Epithelial cell of proximal tubule (primary cell): ENCODE results near the gene DIDO1. TPM values are rescaled to one million over a fixed set of nuclear protein-coding genes. Genes with fewer than 3 reads are reported as not detected.
"Not testable (repeated sequence)": the region's sequence is repeated elsewhere in the genome, so short reads cannot be mapped to it uniquely, and the experiment has no call there.

Experiments used
- DNase-seq: peaks from one replicate; pipeline ENCODE4 v3.0.0-alpha.2; 2011; ENCODE audit warnings: low read depth
- H3K4me3 ChIP-seq: 2 replicates; pipeline ENCODE4 v1.5.1; 2011; ENCODE audit warnings: low read depth, mild to moderate bottlenecking, low read length
- CTCF ChIP-seq: conservative IDR thresholded peaks from 2 replicates; pipeline ENCODE4 v1.5.1; 2012; ENCODE audit warnings: low read depth, mild to moderate bottlenecking, low read length
- total RNA-seq: library from RNA; depleted of rRNA; stranded (reverse); fragments of >200 nt; gene quantifications from 2 replicates; pipeline ENCODE4 v1.2.3, GENCODE V29; 2015

Gene DIDO1
- total RNA-seq, 1 donor from 2014 or later: 26.9 TPM

GRCh38 chr20:62849431-62849830, 76.9 kb downstream of the DIDO1 start:
- no peak for DNase-seq
- TF ChIP-seq CTCF: no peak
- H3K4me3 ChIP-seq: no peak overlapping the region

DNA sequence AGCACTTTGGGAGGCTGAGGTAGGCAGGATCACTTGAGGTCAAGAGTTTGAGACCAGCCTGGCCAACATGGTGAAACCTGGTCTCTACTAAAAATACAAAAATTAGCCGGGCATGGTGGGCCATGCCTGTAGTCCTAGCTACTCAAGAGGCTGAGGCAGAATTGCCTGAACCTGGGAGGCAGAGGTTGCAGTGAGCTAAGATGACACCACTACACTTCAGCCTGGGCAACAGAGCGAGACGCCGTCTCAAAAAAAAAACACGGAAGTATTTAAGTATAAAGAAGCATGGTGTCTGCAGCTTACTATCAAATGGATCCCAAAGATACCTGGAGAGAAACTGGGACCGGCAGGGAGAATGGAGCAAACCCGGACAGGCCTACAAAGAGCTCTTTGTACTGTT, 77.4 kb downstream of the DIDO1 start:
- not testable (repeated sequence) for H3K4me3 ChIP-seq, DNase-seq

DNA sequence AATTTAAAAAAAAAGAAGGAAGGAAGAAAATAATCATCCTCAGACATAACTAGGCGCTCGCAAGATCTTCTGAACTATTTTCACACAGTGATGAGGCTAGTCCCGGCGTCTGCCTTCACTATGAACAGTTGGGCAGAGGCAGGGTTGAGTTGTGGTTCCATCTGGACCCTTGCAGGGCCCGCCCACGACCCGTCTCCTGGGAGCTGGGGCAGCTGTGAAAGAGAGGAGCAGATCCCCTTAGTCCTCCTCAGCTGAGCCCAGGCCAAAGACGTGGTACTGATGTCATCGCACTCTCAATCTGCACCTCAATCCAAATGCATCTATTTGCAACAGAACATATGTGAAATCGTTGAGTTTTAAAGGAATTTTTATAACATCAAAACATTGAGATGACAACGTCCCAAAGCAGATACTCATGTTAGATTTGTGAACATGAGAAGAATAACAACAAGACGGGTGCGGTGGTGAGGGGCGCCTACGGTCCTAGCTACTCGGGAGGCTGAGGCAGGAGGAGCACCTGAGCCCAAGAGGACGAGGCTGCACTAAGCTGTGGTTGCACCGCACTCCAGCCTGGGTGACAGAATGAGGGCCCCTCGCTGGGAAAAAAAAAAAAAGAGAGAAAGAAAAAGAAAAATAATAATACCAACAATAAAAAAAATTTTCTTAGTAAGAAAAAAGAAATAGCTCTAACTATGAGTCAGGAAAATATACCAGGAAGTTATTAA, 80.0 kb downstream of the DIDO1 start:
- no peak for DNase-seq
- TF ChIP-seq CTCF: no peak
- no peak overlapping the region for H3K4me3 ChIP-seq

DNA sequence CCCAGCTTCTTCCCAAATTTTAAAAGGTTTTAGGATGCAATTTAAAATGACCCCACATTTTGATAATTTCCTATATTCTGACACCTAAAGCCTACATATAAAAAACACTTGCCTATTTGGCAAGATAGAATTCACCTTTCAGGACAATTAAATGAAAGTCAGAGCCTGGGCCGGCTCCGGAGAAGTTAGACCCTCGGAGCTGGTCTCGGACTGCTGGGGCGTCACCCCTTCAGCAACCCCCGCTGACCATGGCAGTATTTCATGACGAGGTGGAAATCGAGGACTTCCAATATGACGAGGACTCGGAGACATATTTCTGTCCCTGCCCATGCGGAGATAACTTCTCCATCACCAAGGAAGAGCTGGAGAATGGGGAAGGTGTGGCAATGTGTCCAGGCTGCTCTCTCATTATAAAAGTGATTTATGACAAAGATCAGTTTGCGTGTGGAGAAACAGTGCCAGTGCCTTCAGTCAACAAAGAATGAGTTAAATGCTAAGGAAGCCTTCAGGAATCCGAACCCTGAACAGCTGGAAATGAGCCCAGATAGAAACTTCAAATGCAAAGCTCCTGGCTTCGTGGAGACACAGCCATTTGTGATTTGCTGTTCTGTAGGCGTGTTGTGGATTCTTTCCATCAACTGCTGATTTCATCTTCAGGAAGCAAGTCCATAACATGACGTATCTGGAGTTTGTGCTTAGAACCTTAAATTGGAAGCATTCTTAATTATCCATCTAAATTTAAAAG, 80.7 kb downstream of the DIDO1 start:
- no peak for TF ChIP-seq CTCF
- H3K4me3 ChIP-seq: no peak overlapping the region
- no peak for DNase-seq

GRCh38 chr20:62844182-62844581, 82.1 kb downstream of the DIDO1 start:
- no peak for TF ChIP-seq CTCF
- DNase-seq: no peak

DNA sequence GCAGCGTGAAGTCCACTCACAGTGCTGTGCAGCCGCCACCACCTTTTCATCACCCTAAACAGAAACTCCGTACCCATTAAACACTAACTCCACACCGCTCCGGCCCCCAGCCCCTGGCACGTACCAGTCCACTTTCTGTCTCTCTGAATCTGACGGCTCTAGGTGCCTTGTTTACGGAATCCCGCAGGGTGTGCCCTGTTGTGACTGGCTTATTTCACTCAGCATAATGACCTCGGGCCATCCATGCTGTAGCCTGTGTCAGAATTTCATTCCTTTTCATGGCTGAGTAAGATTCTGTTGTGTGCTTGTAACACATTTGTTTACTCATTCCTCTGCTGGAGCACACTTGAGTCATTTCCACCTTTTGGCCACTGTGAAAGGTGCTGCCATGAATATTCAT, 82.6 kb downstream of the DIDO1 start:
- no peak for TF ChIP-seq CTCF
- H3K4me3 ChIP-seq: no peak overlapping the region
- peak; percentile 18 for DNase-seq

More at GRCh38 chr20:62844182-62844581, 82.1 kb downstream of the DIDO1 start:
- no peak overlapping the region for H3K4me3 ChIP-seq

DNA sequence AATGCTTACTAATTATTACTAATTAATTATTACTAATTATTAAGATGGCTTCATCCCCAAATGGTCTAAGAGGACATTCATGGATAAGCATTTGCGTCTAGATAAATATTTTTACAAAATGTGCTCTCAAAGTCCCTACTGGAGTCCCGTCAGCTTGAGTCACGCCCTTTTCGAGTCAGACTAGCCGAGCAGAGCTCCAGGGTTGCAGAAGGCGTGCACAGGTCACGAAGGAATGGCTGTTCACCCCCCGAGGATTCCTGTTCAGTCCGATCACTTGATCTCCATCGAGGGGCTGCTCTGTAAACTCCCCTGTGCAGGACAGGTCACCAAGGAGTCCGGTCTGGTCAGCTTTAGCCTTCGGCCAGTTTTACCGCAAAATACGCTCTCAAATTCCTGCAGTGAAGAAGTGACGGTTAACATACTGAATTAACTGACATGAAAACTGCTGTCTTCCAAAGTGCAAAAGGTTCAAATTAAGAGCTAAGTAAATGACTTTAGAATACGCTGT, 84.5 kb downstream of the DIDO1 start:
- TF ChIP-seq CTCF: no peak
- no peak overlapping the region for H3K4me3 ChIP-seq
- DNase-seq: no peak
